Hepatocyte (in vitro differentiated cells): ENCODE measurements around the gene MME.

Experiments
- CTCF ChIP-seq: fragments of 200-600 bp; sonication (generic); IDR thresholded peaks from 2 replicates; pipeline ENCODE4 v1.5.1; 2016; ENCODE audit warnings: antibody characterized with exemption, mild to moderate bottlenecking; ENCODE audit not compliant: poor library complexity
- EZH2phosphoT487 ChIP-seq: fragments of 200-600 bp; sonication (generic); IDR thresholded peaks from one replicate; pipeline ENCODE4 v1.6.1; 2018; ENCODE audit warnings: antibody characterized with exemption, mild to moderate bottlenecking, low read depth, moderate library complexity; ENCODE audit not compliant: unreplicated experiment, severe bottlenecking

- TF ChIP-seq CTCF: no peak
- TF ChIP-seq EZH2phosphoT487: no peak
Measured at GRCh38 chr3:155049959-155050358, 30.2 kb upstream of the MME start.
